Activated CD8-positive, alpha-beta memory T cell treated with anti-CD3 and anti-CD28 coated beads, Interleukin-2, amount 50 U/mL, for 4 hours (primary cell): ENCODE results near the gene HACE1.

Experiments used
- DNase-seq: peaks from one replicate; pipeline ENCODE4 v3.0.0-alpha.2; 2020

The HACE1 gene

GRCh38 chr6:104685871-104686549, 173.7 kb downstream of the HACE1 start:
- no peak for DNase-seq

GRCh38 chr6:104684911-104685415, 174.8 kb downstream of the HACE1 start:
- DNase-seq, result no peak

GRCh38 chr6:104683809-104684208, 175.9 kb downstream of the HACE1 start:
- DNase-seq, result no peak

- peak; percentile 65 for DNase-seq
Observed at GRCh38 chr6:104682722-104683643, 176.7 kb downstream of the HACE1 start.

- no peak for DNase-seq
Observed at GRCh38 chr6:104680539-104680938, 179.2 kb downstream of the HACE1 start.

- no peak for DNase-seq
Observed at GRCh38 chr6:104679971-104680370, 179.7 kb downstream of the HACE1 start.
